Left lung (tissue), 10 donors: ENCODE data around the gene RNF224. TPM values are rescaled to one million over a fixed set of nuclear protein-coding genes. Genes with fewer than 3 reads are reported as not detected.

Experiments
- ATAC-seq: fragments of 200-7000 bp; cut with Tn5 transposase; one replicate; pipeline ENCODE4 v1.9.1; 2020; ENCODE audit warnings: moderate library complexity
- DNase-seq, 4 donors: peaks; one replicate each; pipeline ENCODE4 v3.0.0-alpha.2; 2013 to 2020
- H3K27ac ChIP-seq, 2 donors: fragments of 200-600 bp; sonication (generic) in 1 of 2; one replicate each; pipeline versions ENCODE4 v1.5.0 to v1.8.0; 2020 to 2021
- H3K27me3 ChIP-seq, 2 donors: fragments of 200-600 bp; sonication (generic) in 1 of 2; one replicate each; pipeline versions ENCODE4 v1.5.0 to v1.8.0; 2020 to 2021
- H3K36me3 ChIP-seq, 2 donors: fragments of 200-600 bp; sonication (generic) in 1 of 2; one replicate each; pipeline versions ENCODE4 v1.5.0 to v1.8.0; 2020 to 2021
- H3K4me1 ChIP-seq, 2 donors: fragments of 200-600 bp; one replicate each; pipeline ENCODE4 v1.8.0; 2021
- H3K4me3 ChIP-seq, 2 donors: fragments of 200-600 bp; sonication (generic) in 1 of 2; one replicate each; pipeline versions ENCODE4 v1.5.0 to v1.8.0; 2020 to 2021; ENCODE audit warnings: mild to moderate bottlenecking in 1 of 2
- H3K9me3 ChIP-seq, 2 donors: fragments of 200-600 bp; sonication (generic) in 1 of 2; one replicate each; pipeline versions ENCODE4 v1.5.0 to v1.8.0; 2020 to 2021
- intact Hi-C, 2 donors: fragments of 100-400 bp; cut with DNase I; formaldehyde crosslinking; loops; one replicate each; pipeline versions ENCODE4 v1.11.2 to v1.14.2; 2022
- polyA plus RNA-seq, 6 donors: library from polyadenylated mRNA; unstranded; fragments of 120-200 nt; gene quantifications; one replicate each; pipeline ENCODE4 v1.2.1, GENCODE V29; 2013; ENCODE audit not compliant: insufficient read length in 6 of 6
- total RNA-seq, 2 donors: library from RNA; stranded (reverse); fragmentation: NEBNext Ultra II Directional; extraction: Animal tissue kit (Norgen Biotek cat#: 25700); gene quantifications; one replicate each; pipeline ENCODE4 v1.2.1, GENCODE V29; 2021
- TF ChIP-seq, protein P1 (sequence below), 2 donors: fragments of 200-600 bp; sonication (generic) in 1 of 2; IDR thresholded peaks; one replicate each; pipeline versions ENCODE4 v1.5.0 to v1.8.0; 2021; ENCODE audit warnings: antibody characterized with exemption in 2 of 2
- donor health status: DM: no; HTN: yes; CAD: no.
- donor health status: DM: no; HTN: no; CAD: no.

The RNF224 gene
- total and polyA plus RNA-seq, 8 donors: 0.15 to 4.8 (median 2.6) TPM

DNA sequence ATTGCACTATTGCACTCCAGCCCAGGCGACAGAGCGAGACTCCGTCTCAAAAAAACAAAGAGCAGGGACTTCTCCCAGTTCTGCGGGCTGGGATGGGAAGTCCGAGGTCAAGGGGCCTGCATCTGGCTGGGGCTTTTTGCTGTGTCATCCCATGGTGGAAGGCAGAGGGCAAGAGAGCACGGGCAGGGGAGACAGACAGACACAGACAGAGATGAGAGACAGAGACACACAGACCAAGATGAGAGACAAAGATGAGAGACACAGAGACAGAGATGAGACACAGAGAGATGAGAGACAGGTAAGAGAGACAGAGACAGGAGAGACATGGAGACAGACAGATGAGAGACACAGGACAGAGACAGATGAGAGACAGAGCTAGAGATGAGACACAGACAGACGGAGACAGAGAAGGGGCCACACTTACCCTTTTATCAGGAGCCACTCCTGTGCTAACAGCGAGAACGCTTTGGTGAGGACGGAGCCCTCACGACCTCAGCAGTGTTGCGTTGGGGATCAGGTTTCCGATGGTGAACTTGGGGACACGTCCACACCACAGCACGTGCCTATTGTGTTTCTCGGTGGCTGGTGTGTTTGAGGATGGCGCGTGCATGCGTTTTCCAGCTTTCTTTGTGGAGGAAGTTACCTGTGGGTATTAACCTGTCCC, 41.4 kb downstream of the RNF224 start:
- TF ChIP-seq, protein P1, sequence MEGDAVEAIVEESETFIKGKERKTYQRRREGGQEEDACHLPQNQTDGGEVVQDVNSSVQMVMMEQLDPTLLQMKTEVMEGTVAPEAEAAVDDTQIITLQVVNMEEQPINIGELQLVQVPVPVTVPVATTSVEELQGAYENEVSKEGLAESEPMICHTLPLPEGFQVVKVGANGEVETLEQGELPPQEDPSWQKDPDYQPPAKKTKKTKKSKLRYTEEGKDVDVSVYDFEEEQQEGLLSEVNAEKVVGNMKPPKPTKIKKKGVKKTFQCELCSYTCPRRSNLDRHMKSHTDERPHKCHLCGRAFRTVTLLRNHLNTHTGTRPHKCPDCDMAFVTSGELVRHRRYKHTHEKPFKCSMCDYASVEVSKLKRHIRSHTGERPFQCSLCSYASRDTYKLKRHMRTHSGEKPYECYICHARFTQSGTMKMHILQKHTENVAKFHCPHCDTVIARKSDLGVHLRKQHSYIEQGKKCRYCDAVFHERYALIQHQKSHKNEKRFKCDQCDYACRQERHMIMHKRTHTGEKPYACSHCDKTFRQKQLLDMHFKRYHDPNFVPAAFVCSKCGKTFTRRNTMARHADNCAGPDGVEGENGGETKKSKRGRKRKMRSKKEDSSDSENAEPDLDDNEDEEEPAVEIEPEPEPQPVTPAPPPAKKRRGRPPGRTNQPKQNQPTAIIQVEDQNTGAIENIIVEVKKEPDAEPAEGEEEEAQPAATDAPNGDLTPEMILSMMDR (IDR thresholded peaks at IDR 0.05): no peak
- Histone ChIP-seq H3K9me3 (no peaks in the 10 kb centered on the region), H3K27ac (peak overlapping the region; percentile 67 to 69), H3K36me3 (peaks cover 0 to 84% of the 10 kb centered on the region in 2 donors), H3K4me1 (peaks cover 21 to 39% of the 10 kb centered on the region in 2 donors), H3K4me3 (no peak overlapping the region), H3K27me3 (no peaks in the 10 kb centered on the region)
- ATAC-seq (no peak), DNase-seq (no peak)
- intact Hi-C loops: no loop called here

- TF ChIP-seq, protein P1 (IDR thresholded peaks at IDR 0.05): no peak
- H3K27me3 ChIP-seq: no peaks in the 10 kb centered on the region
- H3K4me3 ChIP-seq: no peak overlapping the region
- H3K9me3 ChIP-seq: no peaks in the 10 kb centered on the region
- H3K4me1 ChIP-seq: peaks cover 22 to 39% of the 10 kb centered on the region in 2 donors
- peaks cover 0 to 78% of the 10 kb centered on the region in 2 donors for H3K36me3 ChIP-seq
- DNase-seq (peak in 2 of 4 donors; percentile 76 to 86), ATAC-seq (peak; percentile 85)
- H3K27ac ChIP-seq: peak overlapping the region; percentile 67 to 69
- intact Hi-C loops: no loop called here
Measured at GRCh38 chr9:137269231-137269772, 42.0 kb downstream of the RNF224 start.

- TF ChIP-seq, protein P1 (IDR thresholded peaks at IDR 0.05): no peak
- peaks cover 24 to 51% of the 10 kb centered on the region in 2 donors for H3K4me1 ChIP-seq
- no peak overlapping the region for H3K4me3 ChIP-seq
- no peak overlapping the region for H3K27ac ChIP-seq
- peaks cover 0 to 60% of the 10 kb centered on the region in 2 donors for H3K36me3 ChIP-seq
- ATAC-seq (no peak), DNase-seq (peak in 1 of 4 donors; percentile 41)
- H3K27me3 ChIP-seq: no peaks in the 10 kb centered on the region
- intact Hi-C loops: no loop called here
- no peaks in the 10 kb centered on the region for H3K9me3 ChIP-seq
Measured at GRCh38 chr9:137270929-137271695, 43.8 kb downstream of the RNF224 start.

- Histone ChIP-seq H3K9me3 (no peaks in the 10 kb centered on the region), H3K27ac (no peak overlapping the region), H3K4me3 (no peak overlapping the region), H3K4me1 (peaks cover 30 to 57% of the 10 kb centered on the region in 2 donors), H3K27me3 (no peaks in the 10 kb centered on the region), H3K36me3 (peaks cover 0 to 55% of the 10 kb centered on the region in 2 donors)
- TF ChIP-seq, protein P1 (IDR thresholded peaks at IDR 0.05): no peak
- DNase-seq: no peak
- intact Hi-C loops: no loop called here
- ATAC-seq: no peak
Measured at GRCh38 chr9:137271696-137272076, 44.4 kb downstream of the RNF224 start.
